Spleen (tissue), 7 donors: ENCODE data around the gene CA5A.

Experiments used
- POLR2A ChIP-seq, 3 donors: fragments of 450-650 bp; IDR thresholded peaks; one replicate each; pipeline ENCODE4 v1.5.1; 2017; ENCODE audit warnings: antibody characterized with exemption in 3 of 3, mild to moderate bottlenecking in 1 of 3
- TF ChIP-seq, protein P1 (sequence below), 11 experiments: fragments of 200-600 bp in 7 of 11; fragments of 450-650 bp in 4 of 11; sonication (generic) in 4 of 11; IDR thresholded peaks in 8 of 11; conservative IDR thresholded peaks in 3 of 11; 1 replicate in 7 of 11; 2 replicates in 4 of 11; pipeline versions ENCODE4 v1.4.0 to v1.8.0; 2016 to 2021; ENCODE audit warnings: antibody characterized with exemption in 11 of 11, inconsistent platforms in 4 of 11, mild to moderate bottlenecking in 1 of 11
- donor health status: DM: no; HTN: no; CAD: no; lungs with moderate emphysema.
- donor health status: DM: no; HTN: no; CAD: no.
- donor health status: DM: no; HTN: no; CAD: no.

DNA sequence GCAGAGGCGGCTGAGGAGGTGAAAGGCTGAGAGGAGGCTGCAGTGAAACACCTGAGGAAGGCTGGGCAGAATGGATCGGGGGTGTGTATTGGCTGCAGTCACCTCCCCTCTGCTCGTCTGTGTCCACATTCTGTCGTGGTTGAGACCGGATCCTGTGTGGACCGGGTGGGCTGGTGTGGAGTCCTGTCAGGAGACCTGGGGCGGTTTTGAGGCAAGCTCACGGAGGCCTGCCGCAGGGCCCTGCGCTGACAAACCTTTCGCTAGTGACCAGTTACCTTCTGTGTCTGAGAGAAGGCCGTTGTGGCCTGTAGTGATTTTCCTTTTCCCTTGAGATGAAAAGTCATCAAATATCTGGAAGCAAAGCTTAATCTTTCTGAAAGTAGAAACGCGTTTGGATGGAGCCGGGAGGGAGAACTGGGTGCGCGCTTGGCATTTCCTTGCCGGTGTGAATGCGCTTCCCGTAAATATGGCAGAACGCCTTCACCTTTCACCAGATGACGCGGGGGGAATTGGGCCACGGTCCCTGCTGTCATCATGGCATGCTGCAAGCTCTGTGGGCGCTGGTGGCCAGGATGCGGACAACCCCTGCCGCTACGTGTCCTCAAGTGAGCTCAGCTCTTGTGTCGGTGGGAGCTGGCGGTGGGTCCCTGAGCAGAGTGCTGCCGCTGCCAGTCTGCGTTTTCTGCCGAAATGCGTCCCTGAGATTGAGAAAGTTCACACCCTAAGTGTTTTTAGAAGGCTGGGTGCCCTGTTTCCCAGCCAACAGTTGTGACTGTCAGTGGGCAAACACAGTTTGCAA lies 21.2 kb upstream of the CA5A start:
- TF ChIP-seq, protein P1, sequence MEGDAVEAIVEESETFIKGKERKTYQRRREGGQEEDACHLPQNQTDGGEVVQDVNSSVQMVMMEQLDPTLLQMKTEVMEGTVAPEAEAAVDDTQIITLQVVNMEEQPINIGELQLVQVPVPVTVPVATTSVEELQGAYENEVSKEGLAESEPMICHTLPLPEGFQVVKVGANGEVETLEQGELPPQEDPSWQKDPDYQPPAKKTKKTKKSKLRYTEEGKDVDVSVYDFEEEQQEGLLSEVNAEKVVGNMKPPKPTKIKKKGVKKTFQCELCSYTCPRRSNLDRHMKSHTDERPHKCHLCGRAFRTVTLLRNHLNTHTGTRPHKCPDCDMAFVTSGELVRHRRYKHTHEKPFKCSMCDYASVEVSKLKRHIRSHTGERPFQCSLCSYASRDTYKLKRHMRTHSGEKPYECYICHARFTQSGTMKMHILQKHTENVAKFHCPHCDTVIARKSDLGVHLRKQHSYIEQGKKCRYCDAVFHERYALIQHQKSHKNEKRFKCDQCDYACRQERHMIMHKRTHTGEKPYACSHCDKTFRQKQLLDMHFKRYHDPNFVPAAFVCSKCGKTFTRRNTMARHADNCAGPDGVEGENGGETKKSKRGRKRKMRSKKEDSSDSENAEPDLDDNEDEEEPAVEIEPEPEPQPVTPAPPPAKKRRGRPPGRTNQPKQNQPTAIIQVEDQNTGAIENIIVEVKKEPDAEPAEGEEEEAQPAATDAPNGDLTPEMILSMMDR (IDR thresholded peaks at IDR 0.05 in 8 of 11, conservative IDR thresholded peaks at IDR 0.05 in 3 of 11): no peak
- no peak for TF ChIP-seq POLR2A (IDR thresholded peaks at IDR 0.05)
